Measurements from ENCODE around the gene BRME1. TPM values are rescaled to one million over a fixed set of nuclear protein-coding genes. Genes with fewer than 3 reads are reported as not detected.

The BRME1 gene
- total and polyA plus RNA-seq, 2 of the 13 experiments (the other 11 are each of a cell fraction or from before 2014, with no cell fraction given), result 0.74 to 1.5 TPM

DNA sequence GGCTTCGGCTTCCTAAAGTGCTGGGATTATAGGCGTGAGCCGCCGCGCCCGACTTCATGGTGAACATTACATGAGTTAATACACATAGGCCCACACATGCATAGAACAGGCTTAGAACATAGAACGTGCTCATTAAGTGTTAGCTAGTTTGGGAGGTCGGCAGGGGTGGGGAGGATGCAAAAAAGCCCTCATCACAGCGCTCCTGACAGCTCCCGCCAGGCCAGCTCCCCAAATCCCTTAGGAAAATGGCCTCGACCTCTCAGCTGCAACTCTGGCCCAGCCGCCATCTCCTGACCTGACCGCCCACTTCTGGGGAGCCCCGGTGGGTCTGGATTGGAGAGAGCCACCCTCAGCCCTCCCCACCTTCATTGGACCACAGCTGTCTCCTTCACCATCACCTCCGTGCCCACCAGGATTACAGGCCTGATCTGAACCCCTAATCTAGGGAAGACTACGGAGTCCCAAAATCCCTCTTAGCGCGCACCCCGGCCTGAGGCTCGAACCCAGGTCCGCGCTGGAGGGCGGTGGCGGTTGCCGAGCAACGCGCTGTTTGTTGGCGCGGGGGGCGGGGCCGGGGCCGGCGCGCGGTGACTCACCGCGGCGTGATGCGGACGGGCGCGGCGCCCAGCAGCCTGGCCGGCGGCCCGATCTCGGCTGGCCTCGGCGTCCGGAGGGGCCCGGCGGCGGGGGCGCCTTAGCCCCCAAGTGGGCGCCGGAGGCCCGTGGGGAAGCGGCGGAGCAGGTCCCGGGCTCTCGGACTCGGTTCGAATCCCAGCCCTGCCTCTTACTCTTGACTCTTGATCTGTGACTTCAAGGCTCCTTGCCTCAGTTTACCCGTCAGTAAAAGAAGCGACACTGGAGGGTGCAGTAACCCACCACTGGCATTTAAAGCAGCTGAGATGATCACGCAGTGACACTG is 55.7 kb downstream of the BRME1 start (continued):
- TF ChIP-seq ZNF749 (CRISPR knock-in tag; IDR thresholded peaks at IDR 0.05; ENCODE audit: borderline replicate concordance) (no peak), SNAPC2 (CRISPR knock-in tag; IDR thresholded peaks at IDR 0.05) (no peak), CEBPG (CRISPR knock-in tag; IDR thresholded peaks at IDR 0.05) (no peak), SOX5 (CRISPR knock-in tag; IDR thresholded peaks at IDR 0.05; ENCODE audit: borderline replicate concordance) (no peak), ZFP1 (CRISPR knock-in tag; IDR thresholded peaks at IDR 0.05) (no peak), GATA4 (IDR thresholded peaks at IDR 0.05; ENCODE audit: borderline replicate concordance, low read depth) (no peak), RBAK (CRISPR knock-in tag; IDR thresholded peaks at IDR 0.05) (no peak), ZNF747 (CRISPR knock-in tag; IDR thresholded peaks at IDR 0.05; ENCODE audit: borderline replicate concordance) (no peak), CBX2 (IDR thresholded peaks at IDR 0.05; ENCODE audit: low read depth, low read length) (no peak), CBX2 (CRISPR knock-in tag; IDR thresholded peaks at IDR 0.05; ENCODE audit: low read depth) (no peak), SP4 (CRISPR knock-in tag; IDR thresholded peaks at IDR 0.05) (0 out of 2 replicates have a peak, but pooled peaks have one; percentile 34), ZFP36L2 (CRISPR knock-in tag; IDR thresholded peaks at IDR 0.05) (no peak)
- TF ChIP-seq, protein P1, sequence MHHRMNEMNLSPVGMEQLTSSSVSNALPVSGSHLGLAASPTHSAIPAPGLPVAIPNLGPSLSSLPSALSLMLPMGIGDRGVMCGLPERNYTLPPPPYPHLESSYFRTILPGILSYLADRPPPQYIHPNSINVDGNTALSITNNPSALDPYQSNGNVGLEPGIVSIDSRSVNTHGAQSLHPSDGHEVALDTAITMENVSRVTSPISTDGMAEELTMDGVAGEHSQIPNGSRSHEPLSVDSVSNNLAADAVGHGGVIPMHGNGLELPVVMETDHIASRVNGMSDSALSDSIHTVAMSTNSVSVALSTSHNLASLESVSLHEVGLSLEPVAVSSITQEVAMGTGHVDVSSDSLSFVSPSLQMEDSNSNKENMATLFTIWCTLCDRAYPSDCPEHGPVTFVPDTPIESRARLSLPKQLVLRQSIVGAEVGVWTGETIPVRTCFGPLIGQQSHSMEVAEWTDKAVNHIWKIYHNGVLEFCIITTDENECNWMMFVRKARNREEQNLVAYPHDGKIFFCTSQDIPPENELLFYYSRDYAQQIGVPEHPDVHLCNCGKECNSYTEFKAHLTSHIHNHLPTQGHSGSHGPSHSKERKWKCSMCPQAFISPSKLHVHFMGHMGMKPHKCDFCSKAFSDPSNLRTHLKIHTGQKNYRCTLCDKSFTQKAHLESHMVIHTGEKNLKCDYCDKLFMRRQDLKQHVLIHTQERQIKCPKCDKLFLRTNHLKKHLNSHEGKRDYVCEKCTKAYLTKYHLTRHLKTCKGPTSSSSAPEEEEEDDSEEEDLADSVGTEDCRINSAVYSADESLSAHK (CRISPR knock-in tag; IDR thresholded peaks at IDR 0.05; ENCODE audit: borderline replicate concordance), result no peak
- TF ChIP-seq, protein P2, sequence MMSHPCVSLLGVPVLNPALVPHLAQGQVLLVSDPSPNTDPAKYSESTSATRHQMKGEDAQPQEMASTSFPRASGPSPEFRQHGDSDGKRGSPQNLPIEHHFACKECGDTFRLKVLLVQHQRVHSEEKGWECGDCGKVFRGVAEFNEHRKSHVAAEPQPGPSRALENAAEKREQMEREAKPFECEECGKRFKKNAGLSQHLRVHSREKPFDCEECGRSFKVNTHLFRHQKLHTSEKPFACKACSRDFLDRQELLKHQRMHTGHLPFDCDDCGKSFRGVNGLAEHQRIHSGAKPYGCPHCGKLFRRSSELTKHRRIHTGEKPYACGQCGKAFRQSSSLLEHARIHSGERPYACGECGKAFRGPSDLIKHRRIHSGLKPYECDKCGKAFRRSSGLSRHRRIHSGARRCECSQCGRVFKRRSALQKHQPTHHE (CRISPR knock-in tag; IDR thresholded peaks at IDR 0.05; ENCODE audit: borderline replicate concordance), result no peak
- TF ChIP-seq, protein P3, sequence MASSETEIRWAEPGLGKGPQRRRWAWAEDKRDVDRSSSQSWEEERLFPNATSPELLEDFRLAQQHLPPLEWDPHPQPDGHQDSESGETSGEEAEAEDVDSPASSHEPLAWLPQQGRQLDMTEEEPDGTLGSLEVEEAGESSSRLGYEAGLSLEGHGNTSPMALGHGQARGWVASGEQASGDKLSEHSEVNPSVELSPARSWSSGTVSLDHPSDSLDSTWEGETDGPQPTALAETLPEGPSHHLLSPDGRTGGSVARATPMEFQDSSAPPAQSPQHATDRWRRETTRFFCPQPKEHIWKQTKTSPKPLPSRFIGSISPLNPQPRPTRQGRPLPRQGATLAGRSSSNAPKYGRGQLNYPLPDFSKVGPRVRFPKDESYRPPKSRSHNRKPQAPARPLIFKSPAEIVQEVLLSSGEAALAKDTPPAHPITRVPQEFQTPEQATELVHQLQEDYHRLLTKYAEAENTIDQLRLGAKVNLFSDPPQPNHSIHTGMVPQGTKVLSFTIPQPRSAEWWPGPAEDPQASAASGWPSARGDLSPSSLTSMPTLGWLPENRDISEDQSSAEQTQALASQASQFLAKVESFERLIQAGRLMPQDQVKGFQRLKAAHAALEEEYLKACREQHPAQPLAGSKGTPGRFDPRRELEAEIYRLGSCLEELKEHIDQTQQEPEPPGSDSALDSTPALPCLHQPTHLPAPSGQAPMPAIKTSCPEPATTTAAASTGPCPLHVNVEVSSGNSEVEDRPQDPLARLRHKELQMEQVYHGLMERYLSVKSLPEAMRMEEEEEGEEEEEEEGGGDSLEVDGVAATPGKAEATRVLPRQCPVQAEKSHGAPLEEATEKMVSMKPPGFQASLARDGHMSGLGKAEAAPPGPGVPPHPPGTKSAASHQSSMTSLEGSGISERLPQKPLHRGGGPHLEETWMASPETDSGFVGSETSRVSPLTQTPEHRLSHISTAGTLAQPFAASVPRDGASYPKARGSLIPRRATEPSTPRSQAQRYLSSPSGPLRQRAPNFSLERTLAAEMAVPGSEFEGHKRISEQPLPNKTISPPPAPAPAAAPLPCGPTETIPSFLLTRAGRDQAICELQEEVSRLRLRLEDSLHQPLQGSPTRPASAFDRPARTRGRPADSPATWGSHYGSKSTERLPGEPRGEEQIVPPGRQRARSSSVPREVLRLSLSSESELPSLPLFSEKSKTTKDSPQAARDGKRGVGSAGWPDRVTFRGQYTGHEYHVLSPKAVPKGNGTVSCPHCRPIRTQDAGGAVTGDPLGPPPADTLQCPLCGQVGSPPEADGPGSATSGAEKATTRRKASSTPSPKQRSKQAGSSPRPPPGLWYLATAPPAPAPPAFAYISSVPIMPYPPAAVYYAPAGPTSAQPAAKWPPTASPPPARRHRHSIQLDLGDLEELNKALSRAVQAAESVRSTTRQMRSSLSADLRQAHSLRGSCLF (CRISPR knock-in tag; IDR thresholded peaks at IDR 0.05; ENCODE audit: borderline replicate concordance), result no peak
- TF ChIP-seq, protein P4, sequence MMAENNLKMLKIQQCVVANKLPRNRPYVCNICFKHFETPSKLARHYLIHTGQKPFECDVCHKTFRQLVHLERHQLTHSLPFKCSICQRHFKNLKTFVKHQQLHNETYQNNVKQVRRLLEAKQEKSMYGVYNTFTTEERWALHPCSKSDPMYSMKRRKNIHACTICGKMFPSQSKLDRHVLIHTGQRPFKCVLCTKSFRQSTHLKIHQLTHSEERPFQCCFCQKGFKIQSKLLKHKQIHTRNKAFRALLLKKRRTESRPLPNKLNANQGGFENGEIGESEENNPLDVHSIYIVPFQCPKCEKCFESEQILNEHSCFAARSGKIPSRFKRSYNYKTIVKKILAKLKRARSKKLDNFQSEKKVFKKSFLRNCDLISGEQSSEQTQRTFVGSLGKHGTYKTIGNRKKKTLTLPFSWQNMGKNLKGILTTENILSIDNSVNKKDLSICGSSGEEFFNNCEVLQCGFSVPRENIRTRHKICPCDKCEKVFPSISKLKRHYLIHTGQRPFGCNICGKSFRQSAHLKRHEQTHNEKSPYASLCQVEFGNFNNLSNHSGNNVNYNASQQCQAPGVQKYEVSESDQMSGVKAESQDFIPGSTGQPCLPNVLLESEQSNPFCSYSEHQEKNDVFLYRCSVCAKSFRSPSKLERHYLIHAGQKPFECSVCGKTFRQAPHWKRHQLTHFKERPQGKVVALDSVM (CRISPR knock-in tag; IDR thresholded peaks at IDR 0.05), result peak; percentile 5; the same call in 1 of the 2 replicates
